ENCODE data around the gene THSD7A. TPM values are rescaled to one million over a fixed set of nuclear protein-coding genes. Genes with fewer than 3 reads are reported as not detected.

THSD7A gene
- total RNA-seq, 1 donor from 2014 or later = 30.5 TPM

- no peak for DNase-seq (ENCODE audit: low read depth, low spot score)
Observed at GRCh38 chr7:11751807-11752389, 80.1 kb downstream of the THSD7A start.

GRCh38 chr7:11751315-11751714 is 80.7 kb downstream of the THSD7A start:
- DNase-seq (ENCODE audit: low read depth, low spot score) = no peak

DNA sequence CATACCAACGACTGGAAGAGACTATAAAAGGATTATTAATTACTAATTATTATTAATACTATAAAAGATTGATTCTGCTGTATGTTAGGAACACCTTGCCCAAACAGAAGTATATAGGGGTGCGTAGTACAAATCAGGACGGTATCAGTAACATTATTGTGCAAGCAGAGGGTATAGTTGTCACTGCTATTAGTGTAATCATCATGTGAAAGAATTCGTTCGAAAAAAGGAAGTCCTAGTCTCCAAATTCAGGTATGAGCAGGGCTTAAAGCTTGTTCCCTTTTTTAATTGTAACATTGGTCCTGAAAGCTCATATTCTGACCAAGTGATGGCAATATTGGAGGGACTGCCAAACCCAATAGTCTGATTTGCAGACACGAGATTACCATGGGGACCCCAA is 81.8 kb downstream of the THSD7A start:
- DNase-seq (ENCODE audit: low read depth, low spot score) = no peak

DNA sequence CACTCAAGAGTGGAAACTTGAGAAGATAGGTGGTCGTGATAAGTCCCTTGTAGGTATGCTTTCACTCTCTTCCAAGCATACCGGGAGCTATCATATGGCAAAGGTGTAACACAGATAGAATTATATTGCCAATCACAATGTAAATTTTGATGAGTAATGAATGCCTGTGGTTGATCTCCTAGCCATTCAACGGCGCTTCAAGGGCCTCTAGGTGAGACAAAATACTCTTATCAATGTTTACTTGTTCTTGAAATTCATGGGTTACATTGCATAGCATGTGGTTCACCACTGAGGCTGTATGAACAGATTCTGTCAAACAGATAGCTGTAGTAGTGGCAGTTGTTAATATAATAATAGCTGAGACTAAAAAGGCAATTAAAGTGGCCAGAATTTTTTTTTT is 82.4 kb downstream of the THSD7A start:
- DNase-seq (ENCODE audit: low read depth, low spot score) = no peak

GRCh38 chr7:11748884-11749283 is 83.1 kb downstream of the THSD7A start:
- no peak for DNase-seq (ENCODE audit: low read depth, low spot score)

DNA sequence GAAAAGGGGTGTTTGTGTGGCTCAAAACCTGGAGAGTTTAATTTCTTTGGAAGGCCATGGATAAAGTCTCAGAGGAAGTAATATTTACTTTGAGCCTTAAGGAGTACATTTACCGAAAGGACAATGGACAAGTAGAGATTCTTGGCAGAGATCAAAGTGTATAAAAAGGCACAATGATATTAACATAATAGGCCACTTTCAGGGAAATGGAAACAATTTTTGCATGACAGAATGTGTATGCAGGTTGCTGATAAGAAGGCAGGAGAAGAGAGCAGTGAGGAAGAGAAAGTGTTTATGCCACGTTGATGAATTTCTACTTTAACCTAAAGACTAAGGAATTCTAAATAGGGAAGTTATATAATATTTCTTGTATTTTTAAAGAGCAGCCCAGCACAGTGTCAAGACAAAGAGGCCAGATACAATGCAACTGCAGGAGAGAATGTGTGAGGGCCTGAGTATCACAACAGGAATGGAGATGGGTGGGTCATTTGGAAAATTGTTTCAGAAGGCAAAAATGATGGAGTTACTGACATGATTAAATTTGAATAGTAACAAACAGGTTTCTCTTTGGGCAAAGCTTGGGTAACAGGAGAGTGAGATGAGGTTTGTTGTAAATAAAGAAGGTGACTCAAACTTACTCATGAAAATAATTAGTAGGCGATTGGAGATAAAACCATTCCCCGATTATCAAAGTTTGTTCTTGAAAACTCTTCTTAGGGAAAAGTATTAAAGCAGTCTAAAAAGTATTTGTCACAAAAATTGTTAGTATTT is 84.1 kb downstream of the THSD7A start:
- peak; percentile 67 for DNase-seq (ENCODE audit: low read depth, low spot score)

- DNase-seq (ENCODE audit: low read depth, low spot score) = no peak
Observed at GRCh38 chr7:11746591-11746990, 85.4 kb downstream of the THSD7A start.

GRCh38 chr7:11743548-11743947 is 88.5 kb downstream of the THSD7A start:
- DNase-seq (ENCODE audit: low read depth, low spot score) = no peak

GRCh38 chr7:11743016-11743415 is 89.0 kb downstream of the THSD7A start:
- no peak for DNase-seq (ENCODE audit: low read depth, low spot score)

GRCh38 chr7:11742496-11742895 is 89.5 kb downstream of the THSD7A start:
- peak; percentile 26 for DNase-seq (ENCODE audit: low read depth, low spot score)

DNA sequence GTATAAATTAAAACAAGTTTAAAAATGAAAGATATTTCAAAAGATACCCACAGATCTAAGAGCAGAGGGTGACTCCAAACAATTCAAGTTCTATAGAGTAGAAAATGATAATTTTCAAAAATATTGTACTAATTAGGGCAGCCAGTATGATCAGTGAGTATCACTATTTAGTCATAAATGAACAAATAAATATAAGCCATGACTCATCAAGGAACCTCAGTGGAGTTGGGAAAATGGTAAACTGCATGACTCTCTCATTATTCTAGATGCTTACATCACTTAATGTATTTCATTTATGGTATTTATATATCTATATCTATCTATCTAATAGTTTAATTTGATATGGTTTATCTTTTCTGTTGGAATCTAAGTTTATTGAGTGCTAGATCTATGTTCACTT is 94.3 kb downstream of the THSD7A start:
- no peak for DNase-seq (ENCODE audit: low read depth, low spot score)

DNA sequence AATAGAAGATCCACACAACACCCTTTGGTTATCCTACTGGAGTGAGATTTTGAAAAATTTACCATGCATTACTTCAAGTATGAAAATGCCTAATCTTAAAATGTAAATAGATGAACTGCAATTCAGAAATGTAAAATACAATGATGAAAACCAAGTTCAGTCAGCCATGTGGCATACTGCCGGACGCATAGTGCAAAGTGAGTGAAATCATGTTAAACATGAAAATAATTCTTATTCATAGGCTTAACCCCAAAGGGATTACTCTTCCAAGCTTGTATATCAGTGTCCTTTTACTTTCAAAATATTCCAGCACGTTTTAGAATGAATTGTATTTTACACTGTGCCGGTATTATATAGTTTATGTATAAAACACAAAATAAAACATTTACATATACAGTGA is 99.8 kb downstream of the THSD7A start:
- no peak for DNase-seq (ENCODE audit: low read depth, low spot score)

DNA sequence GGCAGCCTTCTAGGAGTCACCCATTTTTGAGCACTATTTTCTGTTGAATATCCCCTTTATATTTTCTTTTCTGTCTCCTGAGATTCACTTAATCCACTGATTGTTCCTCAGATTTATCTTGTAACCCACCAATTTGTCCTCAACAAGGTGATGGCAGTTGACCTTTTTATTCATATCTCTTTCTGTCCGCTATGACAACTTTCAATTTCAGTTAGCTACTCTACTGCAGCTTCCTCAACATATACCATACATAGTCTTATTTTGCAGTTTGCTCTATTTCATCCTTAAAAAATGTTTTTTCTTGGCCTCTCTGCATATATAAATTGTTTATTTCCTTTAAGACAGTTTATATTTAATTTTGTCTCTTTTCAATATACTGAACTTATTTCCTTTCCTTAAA is 101.3 kb downstream of the THSD7A start:
- no peak for DNase-seq (ENCODE audit: low read depth, low spot score)

DNA sequence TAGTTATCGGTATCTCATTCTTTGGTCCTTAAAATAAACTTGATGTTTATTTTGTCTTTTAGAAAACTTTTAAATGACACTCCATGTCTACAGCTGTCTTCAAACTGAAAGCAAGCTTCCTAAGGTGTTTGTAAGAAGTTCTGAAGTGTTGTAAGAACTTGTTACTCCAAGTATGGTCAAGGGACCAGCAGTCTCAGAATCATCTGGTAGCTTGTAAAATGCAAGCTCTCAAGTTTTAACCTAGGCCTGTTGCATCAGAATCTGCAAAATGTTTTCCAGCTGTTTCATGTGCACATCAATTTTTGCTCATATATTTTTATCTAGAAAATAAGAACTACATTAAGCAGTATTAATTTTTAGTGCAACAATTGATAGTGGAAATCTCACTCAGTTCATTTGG is 104.1 kb downstream of the THSD7A start:
- DNase-seq (ENCODE audit: low read depth, low spot score) = no peak

GRCh38 chr7:11726794-11727155 is 105.2 kb downstream of the THSD7A start:
- DNase-seq (ENCODE audit: low read depth, low spot score) = no peak

GRCh38 chr7:11726001-11726793 is 105.8 kb downstream of the THSD7A start:
- no peak for DNase-seq (ENCODE audit: low read depth, low spot score)

- peak; percentile 97 for DNase-seq (ENCODE audit: low read depth, low spot score)
Observed at GRCh38 chr7:11716185-11716584, 115.8 kb downstream of the THSD7A start.

DNA sequence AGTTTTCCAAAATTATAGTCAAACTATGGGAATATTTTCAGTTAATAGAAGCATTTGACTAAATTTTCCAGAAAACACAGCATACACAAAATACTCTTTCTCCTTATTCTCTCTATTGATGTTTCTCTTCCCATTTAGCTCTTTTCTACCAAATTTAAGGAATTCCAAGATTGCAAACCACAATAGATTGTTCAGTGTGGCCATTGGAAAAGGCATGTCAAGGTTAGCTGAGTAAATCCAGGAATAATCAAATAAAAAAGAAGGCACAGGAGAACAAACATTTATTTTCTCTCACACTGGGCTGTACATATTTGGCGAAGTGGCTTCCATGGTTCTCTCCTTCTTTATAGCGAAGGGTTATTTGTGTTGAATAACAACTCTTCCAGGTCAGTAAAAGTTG is 117.3 kb downstream of the THSD7A start:
- DNase-seq (ENCODE audit: low read depth, low spot score) = no peak

DNA sequence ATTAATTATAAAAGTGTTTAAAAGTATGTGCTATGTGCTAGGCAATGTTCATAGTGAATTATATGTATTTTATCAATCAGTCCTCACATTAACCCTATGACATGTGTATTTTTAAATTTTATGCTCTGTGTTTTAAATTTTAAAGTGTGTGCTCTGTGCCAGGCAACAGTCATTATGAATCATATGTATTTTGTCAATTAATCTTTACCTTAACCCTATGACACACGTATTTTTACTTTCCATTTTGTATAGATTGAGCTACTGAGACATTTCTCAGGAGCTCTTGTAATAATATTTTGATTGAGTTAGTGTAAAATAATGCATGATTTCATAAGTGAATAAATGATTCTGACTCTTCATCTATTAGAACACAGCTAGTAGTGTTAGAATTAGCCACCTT is 117.8 kb downstream of the THSD7A start:
- DNase-seq (ENCODE audit: low read depth, low spot score) = peak; percentile 17

DNA sequence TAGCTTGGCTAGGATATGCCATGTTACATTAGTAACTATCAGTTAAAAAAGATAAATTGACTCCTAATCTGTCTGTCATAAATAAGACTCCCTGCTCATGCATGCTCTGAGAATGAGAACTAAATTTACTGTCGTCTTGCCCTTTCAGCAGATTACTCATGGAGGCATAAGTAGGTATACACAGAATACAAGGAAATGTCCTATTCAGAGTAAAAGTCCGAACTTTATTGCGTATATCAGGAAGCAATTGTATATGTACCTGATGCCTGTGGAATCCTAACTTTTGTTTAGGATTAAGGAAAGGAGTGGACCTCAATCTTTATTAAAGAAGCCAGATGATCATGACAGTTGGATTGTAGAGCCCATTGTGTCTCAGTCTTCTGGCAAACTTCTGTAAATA is 118.6 kb downstream of the THSD7A start:
- no peak for DNase-seq (ENCODE audit: low read depth, low spot score)

- DNase-seq (ENCODE audit: low read depth, low spot score) = no peak
Observed at GRCh38 chr7:11710377-11710776, 121.6 kb downstream of the THSD7A start.

DNA sequence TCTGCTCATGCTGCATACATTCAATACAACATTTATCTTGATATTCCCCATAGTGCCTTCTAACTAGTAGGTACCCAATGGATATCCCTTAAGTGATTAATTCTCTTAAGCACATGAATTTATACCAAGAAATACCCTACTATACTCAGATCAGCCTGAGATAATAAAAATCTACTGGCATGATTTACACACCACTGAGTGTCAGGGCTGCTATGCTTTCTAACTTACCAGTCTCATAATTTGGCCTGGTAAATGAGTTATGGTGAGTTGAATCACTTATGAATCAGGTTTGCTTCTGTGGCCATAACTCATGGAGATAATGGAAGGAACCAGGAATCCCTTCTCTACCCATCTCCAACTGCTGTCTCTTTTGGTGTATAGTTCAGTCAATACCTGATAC is 122.8 kb downstream of the THSD7A start:
- DNase-seq (ENCODE audit: low read depth, low spot score) = no peak
